Stimulated activated CD4-positive, alpha-beta T cell treated with anti-CD3 and anti-CD28 coated beads, Interleukin-1b, Interleukin-23, amount 100 ng/mL, for 48 hours (primary cell): ENCODE measurements around the gene ANKH.
"Not testable (repeated sequence)": the region's sequence is repeated elsewhere in the genome, so short reads cannot be mapped to it uniquely, and the experiment has no call there.

Source experiments
- DNase-seq: peaks from one replicate; pipeline ENCODE4 v3.0.0-alpha.2; 2020

Gene ANKH

DNA sequence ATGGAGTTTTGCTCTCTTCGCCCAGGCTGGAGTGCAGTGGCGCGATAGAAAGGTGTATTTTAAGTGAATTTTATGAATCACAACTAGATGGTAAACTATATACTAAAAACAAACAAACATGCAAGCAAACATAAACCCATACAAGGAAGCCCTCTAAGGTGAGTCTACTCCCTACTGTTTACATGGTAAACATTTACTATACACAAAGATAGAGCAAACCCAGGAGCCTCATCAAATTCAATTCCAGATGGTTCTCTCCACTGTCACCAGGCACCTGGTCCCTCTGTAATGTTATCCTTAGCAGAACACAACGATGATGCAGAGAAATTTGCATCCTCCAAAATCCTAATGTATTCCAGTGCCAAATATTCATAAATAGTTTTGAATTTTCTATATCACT is 17.9 kb downstream of the ANKH start:
- no peak for DNase-seq

DNA sequence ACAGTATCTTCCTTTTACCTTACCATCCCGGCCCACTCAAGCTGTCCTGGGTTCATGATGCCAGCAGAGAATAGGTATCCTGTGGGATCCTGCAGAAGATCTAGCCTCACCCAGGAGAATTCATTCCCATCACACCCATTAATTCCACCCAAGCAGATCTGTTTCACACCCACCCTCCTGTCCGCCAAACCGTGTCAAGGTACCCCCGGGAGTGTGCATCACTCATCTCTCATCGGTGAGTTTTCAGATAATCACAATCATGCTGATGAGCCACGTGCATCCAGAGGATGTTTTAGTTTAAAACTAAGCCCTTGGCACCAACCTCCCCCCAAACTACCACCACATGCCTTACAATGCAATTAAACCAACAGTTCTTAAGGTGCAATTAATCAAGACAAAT is 18.8 kb downstream of the ANKH start:
- DNase-seq, result no peak

DNA sequence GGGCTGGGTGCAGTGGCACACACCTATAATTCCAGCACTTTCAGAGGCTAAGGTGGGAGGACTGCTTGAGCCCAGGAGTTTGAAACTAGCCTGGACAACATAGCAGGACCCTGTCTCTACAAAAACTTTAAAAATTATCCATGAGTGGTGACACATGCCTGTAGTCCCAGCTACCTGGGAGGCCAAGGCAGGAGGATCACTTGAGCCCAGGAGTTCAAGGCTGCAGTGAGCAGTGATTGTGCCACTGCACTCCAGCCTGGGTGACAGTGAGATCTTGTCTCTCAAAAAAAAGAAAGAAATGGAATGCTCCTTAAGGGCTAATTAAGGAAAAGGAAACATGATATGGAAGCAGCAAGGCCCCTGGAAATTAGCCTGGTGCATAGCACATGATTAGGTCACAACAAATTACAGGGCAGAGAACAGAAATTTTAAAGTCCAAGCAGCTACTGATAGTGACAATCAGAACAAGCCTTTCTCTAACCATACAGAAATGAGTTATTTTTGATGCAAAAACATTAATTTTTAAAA is 19.5 kb downstream of the ANKH start:
- DNase-seq, result no peak

DNA sequence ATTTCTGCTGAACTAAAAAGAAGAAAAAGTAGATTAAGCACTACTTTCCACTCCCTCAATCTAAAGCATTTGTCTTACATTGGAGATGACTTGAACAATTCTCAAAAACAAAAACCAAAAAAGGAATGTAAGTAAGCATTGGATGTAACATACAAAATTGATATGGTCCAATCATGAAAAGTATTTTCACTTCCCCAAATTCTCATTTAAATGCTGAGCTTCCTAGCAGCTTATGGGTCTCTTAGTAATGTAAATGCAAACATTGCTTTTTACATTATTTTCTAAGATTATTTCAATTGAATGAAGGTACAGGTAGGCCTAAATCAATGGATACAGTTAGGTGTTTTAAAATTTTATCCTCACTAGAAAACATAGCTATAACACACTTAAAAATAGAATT is 20.0 kb downstream of the ANKH start:
- DNase-seq, result no peak

DNA sequence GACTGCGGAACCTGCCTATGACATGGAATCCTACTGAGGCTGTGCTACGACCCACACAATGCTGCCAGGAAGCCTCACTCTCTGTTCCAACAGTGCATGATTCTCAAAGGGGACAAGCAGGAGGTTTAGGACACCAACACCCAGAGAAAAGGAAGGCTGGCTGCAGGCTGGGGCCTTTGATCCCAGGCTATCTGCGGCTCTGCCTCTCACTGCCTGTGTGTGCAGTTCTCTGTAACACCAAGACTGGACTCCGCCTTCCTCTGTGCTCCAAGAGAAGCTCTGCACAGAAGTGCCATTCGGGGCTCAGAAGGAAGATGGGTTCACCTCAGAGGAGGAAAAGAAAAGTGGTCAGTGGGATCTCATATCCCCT is 20.5 kb downstream of the ANKH start:
- no peak for DNase-seq

DNA sequence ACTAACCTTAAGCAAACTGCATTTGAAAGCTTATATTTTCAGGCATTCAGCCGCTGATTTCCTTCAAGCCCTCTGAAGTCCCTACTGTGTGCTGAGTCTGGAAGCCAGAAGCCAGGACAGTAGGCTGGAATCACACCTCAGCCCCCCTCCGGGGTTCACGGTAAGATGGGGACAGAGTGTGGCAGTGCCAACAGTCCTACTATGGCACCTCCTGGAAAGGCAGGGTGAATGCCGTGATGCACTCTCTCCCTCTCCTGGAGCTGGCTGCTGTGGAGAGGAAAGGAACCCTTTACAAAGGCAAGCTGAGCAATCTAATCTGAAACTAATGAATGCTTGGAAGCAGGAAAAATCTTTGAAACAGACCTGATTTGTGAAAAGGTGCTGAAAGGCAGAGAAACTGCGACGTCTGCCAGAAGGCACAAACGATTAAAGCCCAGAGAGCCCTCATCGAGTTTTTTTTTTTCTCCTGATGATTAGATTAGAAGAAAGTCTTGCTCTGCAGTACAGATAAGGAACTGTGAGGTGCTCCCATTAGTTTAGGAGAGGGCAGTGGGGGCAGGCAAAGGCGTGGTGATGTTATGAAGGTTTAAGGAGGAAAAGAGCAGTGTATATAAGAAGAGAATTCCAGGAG is 21.0 kb downstream of the ANKH start:
- DNase-seq, result no peak

DNA sequence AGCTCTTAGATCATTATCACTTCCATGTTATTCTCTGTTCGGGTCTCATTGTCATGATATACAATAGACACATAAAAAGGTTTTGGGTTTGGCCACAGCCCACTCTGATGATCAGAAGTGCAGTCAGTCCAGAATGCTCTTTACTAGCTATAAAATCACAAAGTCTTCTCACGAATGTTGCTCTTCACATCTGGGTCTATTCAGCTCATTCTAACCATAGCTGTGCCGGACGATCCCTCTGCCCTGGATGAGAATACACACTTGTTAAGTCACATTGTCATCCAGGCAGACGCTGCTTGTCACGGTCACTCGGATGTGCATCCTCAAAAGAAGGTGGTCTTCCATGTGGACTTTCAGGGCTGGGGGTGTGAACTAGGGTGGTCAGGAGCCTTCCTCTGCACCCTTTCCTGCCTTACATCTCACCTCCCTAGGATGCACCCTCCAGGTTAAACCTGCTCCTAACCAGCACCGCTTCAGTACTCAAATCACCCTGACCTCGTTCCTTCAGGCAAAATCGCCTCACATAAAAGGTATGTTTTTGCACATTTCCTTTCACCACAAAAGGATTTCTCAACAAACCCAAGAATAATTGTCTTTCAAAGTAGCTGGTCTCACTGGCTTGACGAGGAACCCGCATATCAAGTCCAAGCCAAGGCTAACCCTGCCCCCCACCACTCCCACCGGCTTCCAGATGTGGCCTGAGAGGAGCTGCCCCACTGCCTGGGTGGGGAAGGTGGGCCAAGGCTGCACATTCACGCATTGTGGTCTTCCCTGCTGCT is 21.9 kb downstream of the ANKH start:
- DNase-seq, result no peak

DNA sequence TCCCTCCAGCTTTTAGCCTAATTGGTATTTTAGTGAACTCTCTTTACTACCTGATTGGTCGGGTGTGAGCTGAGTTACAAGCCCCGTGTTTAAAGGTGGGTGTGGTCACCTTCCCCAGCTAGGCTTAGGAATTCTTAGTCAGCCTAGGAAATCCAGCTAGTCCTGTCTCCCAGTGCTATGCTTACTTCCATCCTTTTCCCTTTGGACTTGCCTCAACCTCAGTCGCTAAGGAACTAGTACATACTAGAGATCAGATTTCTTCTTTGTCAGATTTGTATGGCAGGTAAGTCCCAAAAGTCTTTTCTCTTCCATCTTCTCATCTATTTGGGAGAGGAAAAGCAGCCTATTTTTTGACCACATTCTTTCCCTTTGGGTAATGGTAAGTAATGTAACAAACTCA is 22.6 kb downstream of the ANKH start:
- DNase-seq, result not testable (repeated sequence)

DNA sequence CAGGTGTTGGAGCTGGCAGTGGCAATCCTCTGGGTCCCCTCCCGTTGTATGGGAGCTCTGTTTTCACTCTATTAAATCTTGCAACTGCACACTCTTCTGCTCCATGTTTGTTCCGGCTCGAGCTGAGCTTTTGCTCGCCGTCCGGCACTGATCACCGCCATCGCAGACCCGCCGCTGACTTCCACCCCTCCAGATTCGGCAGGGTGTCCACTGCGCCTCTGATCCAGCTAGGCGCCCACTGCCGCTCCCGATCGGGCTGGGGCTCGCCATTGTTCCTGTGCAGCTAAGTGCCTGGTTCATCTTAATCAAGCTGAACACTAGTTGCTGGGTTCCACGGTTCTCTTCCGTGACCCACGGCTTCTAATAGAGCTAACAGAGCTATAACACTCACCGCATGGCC is 23.2 kb downstream of the ANKH start:
- no peak for DNase-seq

DNA sequence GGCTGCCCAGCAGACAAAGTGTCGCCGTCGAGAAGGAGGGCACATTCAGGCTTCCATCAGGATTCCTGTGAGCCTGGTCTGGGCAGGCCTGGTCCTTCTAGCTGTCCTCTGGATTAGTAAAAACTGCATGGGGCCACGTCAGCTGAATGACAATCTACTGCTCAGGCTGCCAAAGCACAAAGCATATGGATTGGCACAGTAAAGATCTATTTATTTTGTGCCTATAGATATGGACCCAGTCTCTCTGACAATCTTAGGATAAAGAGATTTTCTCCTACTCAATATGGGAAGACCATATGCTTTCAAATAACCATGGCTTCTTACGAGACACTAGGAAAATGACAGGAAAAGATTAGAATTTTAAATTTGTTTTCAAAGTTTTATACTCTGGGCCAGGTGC is 24.1 kb downstream of the ANKH start:
- no peak for DNase-seq

DNA sequence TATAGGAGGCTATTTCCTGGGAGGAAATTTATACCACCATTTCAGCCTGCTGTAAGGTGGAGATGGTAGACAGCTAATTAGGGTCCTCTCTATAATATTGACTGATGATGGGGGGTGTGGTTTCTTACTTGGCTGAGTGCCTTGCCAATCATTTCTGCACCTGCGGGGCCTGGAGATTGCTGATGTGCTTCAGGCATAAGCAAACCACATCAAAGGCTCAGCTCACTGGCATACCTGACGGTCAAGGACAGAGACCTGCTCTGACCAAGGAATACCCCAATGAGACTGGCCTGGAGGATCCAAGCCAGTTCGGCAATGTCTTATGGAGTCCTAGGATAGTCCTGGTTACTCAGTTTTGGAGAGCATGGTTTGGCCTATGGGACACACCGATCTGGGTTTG is 29.5 kb downstream of the ANKH start:
- DNase-seq, result no peak

DNA sequence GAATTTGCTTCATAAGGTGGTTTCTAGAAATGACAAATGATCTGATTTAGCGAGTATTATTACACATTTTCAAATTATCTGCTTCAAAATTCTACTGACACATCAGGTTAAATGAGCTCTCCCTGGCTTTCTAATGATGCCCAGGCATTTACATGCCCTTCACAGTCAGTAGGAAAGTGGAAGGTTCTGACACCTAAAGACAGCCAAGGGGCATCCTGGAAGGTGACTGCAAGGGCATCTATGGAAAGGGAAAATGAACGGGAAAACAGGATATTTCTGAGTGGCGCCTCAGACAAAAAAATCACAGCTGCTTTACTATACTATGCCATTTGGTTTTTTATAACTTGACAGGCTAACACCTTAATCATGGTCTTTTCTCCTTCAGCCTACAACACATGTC is 31.0 kb downstream of the ANKH start:
- DNase-seq, result no peak

DNA sequence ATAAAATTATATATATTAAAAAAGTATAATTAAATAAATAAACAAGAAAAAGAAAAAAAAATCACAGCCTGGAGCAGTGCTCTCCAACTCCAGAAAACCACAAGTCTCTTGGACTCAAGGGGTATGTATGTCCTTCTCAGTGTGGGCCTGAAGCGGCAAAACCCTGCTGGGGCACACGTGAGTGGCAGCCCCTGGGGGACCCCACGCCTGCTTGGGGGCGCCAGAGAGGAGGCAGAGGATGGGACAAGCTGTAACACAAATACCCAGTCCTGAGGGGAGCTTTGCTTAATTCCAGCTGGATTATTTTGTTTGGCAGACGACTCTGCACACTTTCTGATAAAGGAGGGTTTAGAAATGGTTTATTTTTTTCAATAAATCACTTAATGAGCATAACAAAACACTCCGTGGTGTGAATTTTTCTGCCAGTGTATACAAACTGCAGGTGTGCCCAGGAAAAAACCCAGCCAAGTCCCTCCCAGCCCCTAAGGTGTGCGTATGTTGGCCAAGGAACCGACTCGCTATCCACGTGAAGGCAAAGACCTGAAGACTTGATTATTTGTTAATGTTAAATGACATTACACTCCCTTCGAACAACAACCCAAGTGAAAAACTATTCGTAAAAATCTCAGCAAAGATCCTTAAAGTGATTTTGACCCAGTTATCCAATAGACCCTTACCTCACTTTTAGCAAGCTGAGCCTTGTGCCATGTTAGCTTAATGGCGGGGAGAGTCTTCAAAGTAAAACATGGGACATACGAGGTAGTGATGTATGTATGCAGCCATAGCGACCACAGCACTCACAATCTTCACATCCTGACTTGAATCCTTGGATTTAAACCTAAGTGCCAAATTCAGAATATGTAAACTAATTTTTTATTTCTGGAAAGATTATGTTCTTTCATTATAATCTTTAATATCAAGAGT is 32.9 kb downstream of the ANKH start:
- DNase-seq, result no peak

DNA sequence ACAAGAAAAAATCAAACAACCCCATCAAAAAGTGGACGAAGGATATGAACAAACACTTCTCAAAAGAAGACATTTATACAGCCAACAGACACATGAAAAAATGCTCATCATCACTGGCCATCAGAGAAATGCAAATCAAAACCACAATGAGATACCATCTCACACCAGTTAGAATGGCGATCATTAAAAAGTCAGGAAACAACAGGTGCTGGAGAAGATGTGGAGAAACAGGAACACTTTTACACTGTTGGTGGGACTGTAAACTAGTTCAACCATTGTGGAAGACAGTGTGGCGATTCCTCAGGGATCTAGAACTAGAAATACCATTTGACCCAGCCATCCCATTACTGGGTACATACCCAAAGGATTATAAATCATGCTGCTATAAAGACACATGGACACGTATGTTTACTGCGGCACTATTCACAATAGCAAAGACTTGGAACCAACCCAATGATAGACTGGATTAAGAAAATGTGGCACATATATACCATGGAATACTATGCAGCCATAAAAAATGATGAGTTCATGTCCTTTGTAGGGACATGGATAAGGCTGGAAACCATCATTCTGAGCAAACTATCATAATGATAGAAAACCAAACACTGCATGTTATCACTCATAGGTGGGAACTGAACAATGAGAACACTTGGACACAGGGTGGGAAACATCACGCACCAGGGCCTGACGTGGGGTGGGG is 34.0 kb downstream of the ANKH start:
- DNase-seq, result not testable (repeated sequence)

DNA sequence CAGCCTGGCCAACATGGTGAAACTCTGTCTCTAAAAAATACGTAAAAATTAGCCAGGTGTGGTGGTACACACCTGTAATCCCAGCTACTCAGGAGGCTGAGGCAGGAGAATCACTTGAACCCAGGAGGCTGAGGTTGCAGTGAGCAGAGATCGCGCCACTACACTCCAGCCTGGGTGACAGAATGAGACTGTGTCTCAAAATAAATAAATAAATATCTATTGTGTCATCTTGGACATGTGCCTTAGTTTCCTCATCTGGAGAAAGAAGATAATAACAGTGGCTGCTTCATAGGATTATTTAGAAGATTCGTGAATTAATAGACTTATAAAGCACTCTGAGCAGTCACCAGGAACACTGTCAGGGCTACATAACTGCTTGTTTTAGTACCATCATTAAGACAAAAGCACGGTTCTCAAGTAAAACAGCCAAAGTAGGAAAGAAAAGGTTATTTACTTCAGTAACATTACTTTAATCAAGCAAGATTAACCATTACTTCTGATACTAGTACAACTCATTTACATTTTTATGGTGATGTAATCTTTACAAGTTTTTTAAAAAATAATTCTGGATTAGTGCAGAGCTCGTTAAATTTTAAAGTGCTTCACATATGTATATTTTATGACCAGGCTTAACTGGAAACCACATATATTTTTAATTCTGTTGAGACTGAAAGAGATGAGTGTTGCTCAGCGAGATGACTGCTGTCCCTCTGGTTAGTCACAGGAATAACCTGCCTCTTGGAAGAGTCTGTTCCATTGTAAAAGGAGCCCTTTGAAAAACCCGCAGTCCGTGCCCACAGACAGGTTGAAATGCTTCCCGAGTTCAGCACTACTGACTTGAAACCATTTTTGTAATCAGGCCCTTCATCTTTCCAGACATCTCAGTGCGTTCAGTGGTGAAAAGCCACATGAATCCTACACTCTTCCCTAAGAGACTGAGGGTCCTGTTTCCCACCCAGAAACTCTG is 36.7 kb downstream of the ANKH start:
- no peak for DNase-seq

DNA sequence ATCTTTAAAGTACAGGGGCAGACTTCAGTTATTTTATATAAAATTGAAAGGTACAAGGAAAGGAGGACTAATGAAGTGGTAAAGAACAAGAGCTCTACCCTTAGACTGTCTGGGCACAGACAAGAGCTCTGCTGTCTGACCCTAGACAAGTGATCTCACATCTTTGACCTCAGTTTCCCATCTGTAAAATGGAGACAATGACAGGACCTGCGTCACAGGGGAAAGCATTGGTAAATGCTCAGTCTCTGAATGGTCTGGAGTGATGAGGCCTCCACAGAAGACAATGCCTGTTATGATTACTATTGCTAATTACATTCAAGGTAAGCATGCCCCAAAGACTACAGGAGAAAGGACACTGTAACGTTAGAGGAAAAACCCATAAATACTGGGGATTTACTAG is 37.5 kb downstream of the ANKH start:
- no peak for DNase-seq

DNA sequence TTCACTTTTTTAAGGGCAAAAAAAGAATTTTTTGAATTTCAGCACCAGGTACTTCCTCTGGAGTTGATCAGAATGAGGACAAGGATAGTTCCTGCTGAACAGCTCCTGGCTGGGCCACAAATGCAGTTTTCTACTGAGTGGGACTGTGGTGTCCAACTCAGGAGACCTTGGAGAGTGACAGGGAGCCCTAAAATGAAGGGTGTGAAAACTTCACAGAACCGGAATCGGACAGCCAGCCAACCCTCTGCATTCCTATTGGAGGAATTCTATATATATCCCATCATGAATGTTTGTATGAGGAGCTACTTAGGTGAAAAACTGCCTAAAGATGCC is 40.6 kb downstream of the ANKH start:
- no peak for DNase-seq

DNA sequence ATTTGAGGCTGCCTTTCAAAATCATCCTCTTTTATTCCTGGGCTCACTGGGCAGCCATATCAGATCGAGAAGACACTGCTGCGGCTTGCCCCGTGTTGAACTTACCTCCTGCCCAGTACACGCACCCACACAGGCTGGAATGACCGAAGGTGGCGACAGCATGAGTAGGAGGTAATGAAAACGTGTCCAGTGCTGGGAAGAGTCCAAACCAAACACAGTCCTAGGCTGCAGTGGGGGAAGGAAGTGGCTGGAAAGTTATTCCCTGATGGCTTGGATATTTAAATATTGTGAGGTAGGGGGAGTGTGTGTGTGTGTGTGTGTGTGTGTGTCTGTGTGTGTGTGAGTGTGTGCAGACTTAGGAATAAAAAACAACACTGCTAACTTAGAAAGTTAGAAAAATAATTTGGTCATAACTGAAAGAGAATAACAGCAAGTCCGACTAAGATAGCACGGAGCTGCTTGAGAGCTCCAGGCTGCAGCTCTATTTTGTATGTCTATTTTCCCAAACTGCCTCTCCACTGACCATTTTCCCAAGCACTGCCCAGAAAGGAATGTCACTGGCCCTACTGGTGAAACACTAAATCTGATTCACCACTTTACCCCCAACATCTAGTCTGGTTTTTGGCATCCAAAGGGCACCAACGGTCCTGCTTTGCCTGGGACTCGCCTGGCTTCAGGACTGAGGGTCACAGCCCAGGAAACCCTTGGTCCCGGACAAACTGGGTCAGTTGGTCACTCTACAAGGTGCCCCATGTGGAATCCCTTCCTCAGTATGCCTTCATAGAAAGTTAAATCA is 41.2 kb downstream of the ANKH start:
- no peak for DNase-seq

DNA sequence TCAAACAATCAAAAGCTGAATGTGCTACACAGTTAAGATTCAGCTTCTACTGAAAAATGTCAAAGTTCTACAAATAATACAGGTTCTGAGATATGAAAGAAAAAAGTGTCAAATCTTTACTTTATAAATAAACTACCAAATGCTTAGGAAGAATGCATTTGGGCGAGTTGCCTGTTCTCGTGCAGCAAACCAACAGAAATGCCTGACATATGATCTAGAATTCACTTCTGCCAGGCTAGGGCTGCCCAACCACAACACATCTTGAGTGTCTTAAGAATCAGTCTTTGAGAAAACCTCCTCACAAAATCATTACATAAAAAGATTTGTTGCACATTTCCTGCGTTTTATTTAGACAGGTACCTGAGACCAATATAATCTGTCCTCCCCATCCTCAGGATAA is 42.2 kb downstream of the ANKH start:
- DNase-seq, result no peak

DNA sequence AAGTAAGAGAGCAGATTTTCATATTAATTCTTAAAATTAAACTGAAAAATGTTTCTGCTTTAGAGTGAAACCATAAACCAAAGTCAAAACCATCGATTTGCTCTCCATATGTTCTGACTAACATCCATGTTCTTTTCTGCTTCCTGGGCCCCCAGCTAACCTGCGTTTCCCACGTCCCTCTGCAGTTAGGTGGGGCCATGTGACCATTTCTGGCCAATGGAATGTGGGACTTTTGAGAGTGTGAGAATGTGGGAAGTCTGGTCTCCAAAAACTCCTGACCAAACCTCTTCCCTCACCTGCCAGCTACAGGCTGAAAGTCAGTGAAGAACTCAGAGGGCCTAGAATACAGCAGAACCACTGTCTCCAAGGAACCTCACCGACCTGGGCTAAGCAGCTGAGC is 44.9 kb downstream of the ANKH start:
- no peak for DNase-seq

DNA sequence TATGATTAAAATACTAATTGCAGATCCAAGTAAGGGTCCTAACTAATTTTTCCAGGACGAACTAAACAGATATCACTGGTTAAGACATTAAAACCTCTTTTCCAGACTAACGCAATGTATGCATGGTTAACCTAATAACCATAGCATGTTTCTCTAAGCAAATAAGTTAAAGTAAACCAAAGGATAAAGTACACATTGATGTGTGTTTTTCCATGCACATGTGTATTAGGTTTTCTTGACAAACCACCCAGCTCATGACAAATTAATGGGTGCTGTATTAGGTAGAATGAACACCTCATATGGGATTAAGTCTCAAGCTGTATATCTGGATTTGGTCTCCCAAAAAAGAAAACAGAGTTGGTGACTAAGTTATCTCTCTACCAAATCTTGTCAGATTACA is 45.6 kb downstream of the ANKH start:
- no peak for DNase-seq
